GM21723 (cell line): ENCODE measurements around the gene SGTA.

Experiments used
- ATAC-seq: cut with Tn5 transposase; IDR thresholded peaks from one replicate; pipeline ENCODE4 v1.9.1; 2021; ENCODE audit warnings: mild to moderate bottlenecking, moderate library complexity; ENCODE audit not compliant: unreplicated experiment

Gene SGTA

DNA sequence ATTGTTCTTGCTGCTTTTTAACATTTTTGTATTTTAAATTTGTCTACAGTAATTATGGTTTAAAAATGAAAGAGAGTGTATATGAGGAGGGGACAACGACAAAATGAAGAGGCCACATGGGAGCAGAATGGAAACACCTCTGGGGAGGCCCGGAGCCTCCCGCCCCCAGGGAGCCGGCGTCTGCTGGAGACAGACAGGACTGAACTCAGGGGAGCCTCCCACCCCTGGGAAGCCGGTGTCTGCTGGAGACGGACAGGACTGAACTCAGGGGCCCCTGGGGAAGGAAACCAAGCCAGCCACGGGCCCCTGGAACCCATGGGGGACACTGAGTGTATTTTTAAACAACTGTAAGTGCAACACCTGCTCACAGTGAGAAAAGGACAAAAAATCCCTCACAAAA lies 26.6 kb downstream of the SGTA start:
- ATAC-seq: no peak

DNA sequence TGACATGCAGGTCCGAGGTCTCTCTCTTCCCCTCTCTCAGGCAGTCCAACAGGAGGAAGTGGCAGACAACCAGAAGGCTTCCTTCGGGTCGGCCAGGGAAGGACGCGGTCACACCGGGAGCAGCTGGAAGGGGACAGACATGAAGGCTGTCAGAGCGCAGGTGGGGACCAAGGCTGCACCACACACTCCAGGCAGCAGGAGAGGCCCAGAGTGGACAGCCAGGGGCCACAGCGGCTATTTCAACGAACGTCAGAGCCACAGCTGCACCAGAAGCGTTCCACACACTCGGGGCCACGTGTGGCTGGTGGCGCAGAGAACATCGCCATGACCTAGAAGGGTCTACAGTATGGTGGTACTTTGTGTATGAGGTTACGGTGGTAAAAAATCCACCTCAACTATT lies 27.3 kb downstream of the SGTA start:
- no peak for ATAC-seq

DNA sequence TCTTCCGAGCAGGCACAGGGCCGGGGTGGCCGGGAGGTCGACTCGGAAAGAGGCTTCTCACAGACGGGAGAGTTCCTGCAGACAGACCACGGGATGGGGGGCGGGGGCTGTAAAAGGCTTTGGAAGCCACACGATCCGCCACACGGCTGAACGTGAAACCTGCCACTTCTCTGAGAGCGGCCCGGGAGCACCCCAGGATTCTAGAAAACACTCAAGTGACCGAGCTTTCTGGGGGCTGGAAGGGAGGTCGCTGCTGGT lies 27.7 kb downstream of the SGTA start:
- ATAC-seq: no peak

DNA sequence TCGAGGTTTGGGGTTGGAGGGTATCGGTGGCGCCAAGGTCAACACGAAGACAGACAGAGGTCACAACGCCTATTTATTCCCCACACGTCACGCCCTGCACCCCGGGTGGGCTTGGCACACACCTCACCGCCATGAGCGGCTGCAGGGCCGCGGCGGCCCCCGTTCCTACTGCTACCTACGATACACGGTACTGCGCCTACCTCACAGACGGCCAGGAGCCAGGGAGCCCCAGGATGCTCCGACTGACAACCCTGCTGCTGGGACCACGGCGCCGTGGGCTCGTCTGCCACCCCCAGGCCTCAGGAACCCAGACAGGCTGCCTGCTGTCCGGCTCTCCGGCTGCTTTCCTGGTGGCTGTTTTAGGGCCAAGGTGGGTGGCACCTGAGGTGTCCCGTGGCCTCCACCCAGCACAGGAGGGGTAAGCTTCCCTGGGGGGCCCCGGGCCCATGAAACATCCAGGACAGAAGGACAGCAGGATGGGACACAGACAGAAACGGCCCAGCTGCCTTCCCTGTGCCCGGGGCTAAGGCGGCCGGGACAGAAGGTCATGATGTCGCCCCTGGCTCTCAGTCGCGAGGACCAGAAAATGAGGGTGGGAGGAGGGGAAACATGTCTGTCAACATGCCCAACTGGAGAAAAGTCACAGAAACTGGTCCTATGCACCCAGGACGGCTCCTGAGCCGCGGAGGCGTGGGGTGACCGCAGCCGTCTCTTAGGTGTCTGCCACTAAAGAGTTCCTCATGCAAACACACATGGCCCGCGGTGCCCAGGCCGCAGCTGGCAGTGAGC lies 28.2 kb downstream of the SGTA start:
- ATAC-seq: no peak

DNA sequence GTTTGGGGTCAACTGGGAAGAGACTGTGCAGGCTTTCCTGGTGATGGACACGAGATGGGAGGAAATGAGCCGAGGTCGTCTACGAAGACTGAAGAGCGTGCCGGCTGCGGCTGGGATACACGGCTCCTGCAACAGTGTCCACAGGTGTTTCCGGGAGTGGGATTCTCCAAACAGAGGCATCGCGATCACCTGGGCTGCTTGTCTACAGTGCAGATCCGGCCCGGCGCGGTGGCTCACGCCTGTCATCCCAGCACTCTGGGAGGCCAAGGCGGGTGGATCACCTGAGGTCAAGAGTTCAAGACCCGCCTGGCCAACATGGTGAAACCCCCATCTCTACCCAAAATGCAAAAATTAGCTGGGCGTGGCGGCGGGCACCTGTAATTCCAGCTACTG lies 31.6 kb downstream of the SGTA start:
- ATAC-seq: no peak

DNA sequence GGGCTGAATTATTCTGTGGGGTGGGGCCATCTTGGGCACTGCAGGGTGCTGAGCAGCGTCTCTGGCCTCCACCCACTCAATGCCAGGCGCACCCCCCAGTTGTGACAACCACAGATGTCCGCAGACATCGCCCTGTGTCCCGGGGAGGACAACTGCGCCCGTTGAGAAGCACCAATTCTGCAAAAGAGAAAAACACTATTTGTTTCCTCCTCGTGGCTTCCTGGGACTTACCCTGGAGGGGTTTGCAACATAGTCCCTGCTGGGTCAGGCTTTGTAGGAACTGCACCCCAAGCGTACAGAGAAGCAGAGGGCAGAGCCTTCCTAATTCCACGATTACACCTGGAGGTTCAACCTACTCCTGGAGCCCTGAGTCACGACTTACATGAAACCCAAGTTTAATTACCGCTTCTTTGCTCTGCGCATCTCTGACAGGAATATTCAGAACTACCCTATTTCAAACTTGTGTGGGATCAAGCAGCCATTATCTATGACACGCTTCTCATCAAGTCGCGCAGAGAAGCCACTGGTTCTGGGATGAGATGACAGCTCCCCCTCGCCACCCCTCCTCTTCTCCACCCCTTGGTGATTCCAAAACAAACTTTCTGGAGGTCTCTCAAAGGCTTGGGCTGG lies 32.1 kb downstream of the SGTA start:
- ATAC-seq: no peak

DNA sequence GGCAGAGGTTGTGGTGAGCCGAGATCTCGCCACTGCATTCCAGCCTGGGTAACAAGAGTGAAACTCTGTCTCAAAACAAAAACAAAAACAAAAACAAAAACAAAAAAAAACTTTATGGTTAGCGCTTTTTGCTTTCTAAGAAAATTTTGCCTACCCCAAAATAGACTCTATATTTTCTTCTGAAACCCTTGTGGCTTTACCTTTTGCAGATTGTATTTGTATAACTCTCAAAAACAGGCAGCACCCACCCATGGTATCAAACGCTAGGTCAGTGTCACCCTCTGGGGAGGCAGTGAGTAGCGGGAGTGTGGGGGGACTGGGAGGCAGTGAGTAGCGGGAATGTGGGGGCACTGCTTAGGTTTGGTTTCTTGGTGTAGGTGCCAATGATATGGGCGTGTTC lies 35.7 kb downstream of the SGTA start:
- no peak for ATAC-seq

- ATAC-seq: no peak
Measured at GRCh38 chr19:2744113-2744512, 39.0 kb downstream of the SGTA start.

GRCh38 chr19:2743099-2743498 lies 40.0 kb downstream of the SGTA start:
- no peak for ATAC-seq

GRCh38 chr19:2740314-2740656 lies 42.8 kb downstream of the SGTA start:
- no peak for ATAC-seq

GRCh38 chr19:2739602-2740313 lies 43.3 kb downstream of the SGTA start, which contains the start of gene SLC39A3:
TSS of gene SLC39A3 (minus strand) at chr19:2740017. CDS start at chr19:2737257, 2,760 bp downstream.
- ATAC-seq: peak; percentile 88

GRCh38 chr19:2736550-2737190 lies 46.4 kb downstream of the SGTA start:
- no peak for ATAC-seq

DNA sequence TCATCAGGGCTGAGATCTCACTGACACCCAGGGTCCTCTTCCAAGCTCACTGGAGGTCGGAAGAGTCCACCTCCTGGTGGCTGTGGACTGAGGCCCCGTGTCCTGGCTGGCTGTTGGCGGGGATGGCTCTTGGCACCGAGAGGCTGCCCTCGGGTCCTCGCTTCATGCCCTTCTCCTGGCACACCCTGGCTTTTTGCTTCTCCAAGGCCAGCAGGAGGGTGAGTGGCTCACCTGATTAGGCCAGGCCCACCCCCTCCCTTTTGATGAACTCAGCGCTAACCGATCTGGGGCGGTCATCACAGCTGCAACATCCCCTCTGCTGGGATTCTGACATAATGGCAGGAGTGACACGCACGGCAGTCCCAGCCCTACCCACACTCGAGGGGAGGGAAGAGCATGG lies 47.7 kb downstream of the SGTA start:
- no peak for ATAC-seq

DNA sequence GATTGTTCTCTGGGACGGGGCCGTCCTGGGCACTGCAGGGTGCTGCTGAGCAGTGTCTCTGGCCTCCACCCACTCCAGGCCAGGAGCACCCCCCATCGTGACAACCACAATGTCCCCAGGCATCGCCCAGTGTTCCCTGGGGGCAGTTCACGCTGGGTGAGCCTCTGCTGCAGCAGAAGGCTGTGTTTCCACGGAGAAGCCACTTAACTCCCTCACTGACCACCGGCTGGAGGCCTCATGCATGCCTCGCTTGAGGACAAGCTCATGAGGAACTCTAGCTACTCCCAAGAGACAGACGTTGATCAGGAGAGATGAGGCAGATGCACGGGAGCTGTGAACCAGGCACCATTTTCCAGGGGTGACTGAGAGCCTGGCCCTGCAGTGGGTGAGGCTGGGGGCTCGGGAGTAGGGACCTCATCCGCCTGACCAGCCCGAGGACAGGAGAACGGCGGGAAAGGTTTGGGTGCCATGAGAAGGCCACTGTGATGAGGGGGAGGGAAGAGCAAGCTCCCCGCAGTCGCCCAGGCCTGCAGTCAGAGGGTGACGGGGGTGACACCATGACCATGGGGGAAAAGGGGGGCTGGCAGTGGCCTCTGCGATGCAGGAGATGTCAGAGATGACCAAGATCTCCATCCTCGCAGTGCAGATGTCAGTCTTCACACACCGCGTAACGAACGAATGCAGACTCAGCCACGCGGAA lies 48.3 kb downstream of the SGTA start:
- ATAC-seq: no peak

DNA sequence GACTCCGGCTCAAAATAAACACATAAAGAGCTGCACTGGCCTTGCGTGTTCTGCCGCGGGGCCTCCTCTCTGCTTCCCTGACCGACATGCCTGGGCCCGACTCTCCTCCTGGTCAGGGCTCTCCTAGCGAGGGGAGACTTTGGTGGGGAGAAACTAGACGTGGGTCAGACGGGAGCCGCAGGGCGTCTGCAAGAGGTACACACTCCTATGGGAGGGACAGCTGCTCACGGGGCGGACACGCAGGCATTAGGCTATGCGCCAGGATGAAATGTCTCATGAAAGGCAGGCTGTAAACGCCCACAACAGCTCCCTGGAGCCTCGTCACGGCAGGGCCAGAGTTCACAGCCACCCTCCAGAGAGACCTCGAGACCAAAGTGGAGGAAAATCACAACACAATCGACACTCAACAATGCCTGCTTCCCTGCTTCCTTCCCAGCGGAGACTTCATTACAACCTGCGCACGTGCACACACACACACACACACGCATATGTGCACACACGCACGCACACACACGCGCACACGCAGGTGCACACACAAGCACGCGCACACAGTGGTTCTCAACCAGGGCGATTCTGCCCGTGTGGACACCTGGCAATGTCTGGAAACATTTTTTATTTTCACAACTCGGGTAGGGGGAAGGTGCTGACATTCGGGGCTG lies 49.0 kb downstream of the SGTA start:
- ATAC-seq: no peak

- no peak for ATAC-seq
Measured at GRCh38 chr19:2732883-2733282, 50.2 kb downstream of the SGTA start.

- ATAC-seq: no peak
Measured at GRCh38 chr19:2732157-2732725, 50.8 kb downstream of the SGTA start.

GRCh38 chr19:2731181-2731995 lies 51.7 kb downstream of the SGTA start:
- no peak for ATAC-seq

DNA sequence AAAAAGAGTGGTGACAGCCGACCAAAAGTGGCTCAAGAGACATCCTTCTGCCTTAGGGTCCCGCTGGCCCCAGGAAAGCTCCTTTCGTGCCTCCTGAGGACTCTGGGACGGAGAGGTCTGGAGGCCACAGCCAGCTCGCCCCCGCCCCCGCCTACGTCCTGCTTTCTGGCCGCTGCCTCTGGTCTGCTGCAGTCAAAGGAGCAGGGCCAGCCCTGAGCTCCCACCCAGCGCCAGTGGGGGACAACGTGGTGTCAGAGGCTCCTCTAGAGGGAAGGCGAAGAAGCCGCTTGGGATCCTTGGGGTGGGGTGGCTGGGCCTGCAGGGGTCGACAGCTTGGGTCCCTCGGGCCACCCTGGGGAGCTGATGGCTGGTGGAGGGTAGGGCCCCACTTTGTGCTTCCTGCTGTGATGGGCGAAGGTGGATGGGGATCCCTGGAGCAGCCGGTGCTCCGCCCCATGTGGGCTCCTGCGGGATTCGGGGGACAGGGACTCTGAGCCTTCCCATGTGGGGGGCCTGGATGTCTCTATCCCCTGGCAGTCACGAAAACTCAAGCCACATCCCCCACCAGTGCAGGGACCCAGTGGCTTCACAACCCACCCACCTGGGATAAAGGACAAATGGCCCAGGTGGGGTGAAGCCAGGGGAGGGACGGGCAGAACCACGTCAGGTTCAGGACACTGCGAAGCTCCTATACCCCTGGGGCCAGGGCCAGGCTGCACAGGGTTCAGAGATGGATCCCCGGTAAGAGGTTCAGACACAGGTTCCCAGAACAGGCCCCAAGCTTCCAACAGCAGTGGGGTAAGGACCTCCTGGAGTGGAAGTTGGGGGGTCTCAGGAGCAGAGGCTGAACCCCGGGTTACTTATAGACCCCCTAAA lies 52.9 kb downstream of the SGTA start:
- no peak for ATAC-seq
